Mesenchymal stem cell (in vitro differentiated cells and primary cell): ENCODE measurements around the gene DIPK1A.

Experiments used
- DNase-seq: peaks from one replicate; pipeline ENCODE4 v3.0.0-alpha.2; 2013
- H2AFZ ChIP-seq: one replicate; pipeline ENCODE4 v1.6.1; 2013; ENCODE audit warnings: low read depth, mild to moderate bottlenecking, control low read depth, inconsistent platforms, low read length, moderate library complexity
- H2AK5ac ChIP-seq: 2 replicates; pipeline ENCODE4 v1.6.1; 2013; ENCODE audit warnings: low read length, moderate library complexity, mild to moderate bottlenecking, inconsistent platforms; ENCODE audit not compliant: severe bottlenecking
- H2BK120ac ChIP-seq: one replicate; pipeline ENCODE4 v1.6.1; 2013; ENCODE audit warnings: low read depth, mild to moderate bottlenecking, inconsistent platforms, low read length, moderate library complexity
- H2BK12ac ChIP-seq, 2 experiments: one replicate each; pipeline ENCODE4 v1.6.1; 2013; ENCODE audit warnings: inconsistent platforms in 2 of 2, low read length in 2 of 2, mild to moderate bottlenecking in 2 of 2, moderate library complexity in 2 of 2, control low read depth in 1 of 2
- H2BK15ac ChIP-seq: one replicate; pipeline ENCODE4 v1.6.1; 2013; ENCODE audit warnings: mild to moderate bottlenecking, low read depth, inconsistent platforms; ENCODE audit not compliant: poor library complexity, severe bottlenecking
- H2BK5ac ChIP-seq: 2 replicates; pipeline ENCODE4 v1.6.1; 2013; ENCODE audit warnings: low read depth, mild to moderate bottlenecking, low read length, control low read depth, inconsistent platforms; ENCODE audit not compliant: poor library complexity, severe bottlenecking
- H3K14ac ChIP-seq, 2 experiments: one replicate each; pipeline ENCODE4 v1.6.1; 2013; ENCODE audit warnings: inconsistent platforms in 2 of 2, low read length in 2 of 2, control low read depth in 1 of 2, mild to moderate bottlenecking in 1 of 2, moderate library complexity in 1 of 2
- H3K18ac ChIP-seq, 2 experiments: one replicate each; pipeline ENCODE4 v1.6.1; 2013; ENCODE audit warnings: inconsistent platforms in 2 of 2, low read length in 2 of 2, control low read depth in 1 of 2, low read depth in 1 of 2, mild to moderate bottlenecking in 1 of 2
- H3K23ac ChIP-seq, 2 experiments: one replicate each; pipeline ENCODE4 v1.6.1; 2013; ENCODE audit warnings: inconsistent platforms in 2 of 2, low read length in 2 of 2, mild to moderate bottlenecking in 2 of 2, moderate library complexity in 2 of 2, control low read depth in 1 of 2
- H3K27ac ChIP-seq: 2 replicates; pipeline ENCODE4 v1.5.1; 2013; ENCODE audit warnings: mild to moderate bottlenecking, moderate library complexity, low read length, control low read depth, inconsistent platforms; ENCODE audit not compliant: poor library complexity, severe bottlenecking
- H3K27me3 ChIP-seq, 2 experiments: 2 replicates each; pipeline versions ENCODE4 v1.6.1 to v1.7.0; 2013; ENCODE audit warnings: low read length in 2 of 2, mild to moderate bottlenecking in 2 of 2, moderate library complexity in 2 of 2, control low read depth in 1 of 2, inconsistent platforms in 1 of 2; ENCODE audit not compliant: control insufficient read depth in 1 of 2, insufficient read depth in 1 of 2
- H3K36me3 ChIP-seq, 2 experiments: 2 replicates each; pipeline versions ENCODE4 v1.6.1 to v1.7.0; 2013; ENCODE audit warnings: low read length in 2 of 2, control low read depth in 1 of 2, inconsistent platforms in 1 of 2, low read depth in 1 of 2, mild to moderate bottlenecking in 1 of 2; ENCODE audit not compliant: insufficient read depth in 2 of 2, control insufficient read depth in 1 of 2
- H3K4ac ChIP-seq, 2 experiments: one replicate each; pipeline ENCODE4 v1.6.1; 2013; ENCODE audit warnings: inconsistent platforms in 2 of 2, low read length in 2 of 2, mild to moderate bottlenecking in 2 of 2, moderate library complexity in 2 of 2, control low read depth in 1 of 2, low read depth in 1 of 2
- H3K4me1 ChIP-seq: 2 replicates; pipeline ENCODE4 v1.6.1; 2013; ENCODE audit warnings: low read depth, low read length, control low read depth; ENCODE audit not compliant: control insufficient read depth, insufficient read depth
- H3K4me2 ChIP-seq: 2 replicates; pipeline ENCODE4 v1.6.1; 2013; ENCODE audit warnings: low read length, mild to moderate bottlenecking, inconsistent platforms; ENCODE audit not compliant: poor library complexity, severe bottlenecking
- H3K4me3 ChIP-seq, 2 experiments: 2 replicates each; pipeline versions ENCODE4 v1.5.1 to v1.7.0; 2013; ENCODE audit warnings: low read length in 2 of 2, mild to moderate bottlenecking in 2 of 2, control low read depth in 1 of 2, low read depth in 1 of 2; ENCODE audit not compliant: insufficient read depth in 1 of 2
- H3K79me1 ChIP-seq: replicated peaks from 2 replicates; pipeline ENCODE4 v1.6.1; 2013; ENCODE audit warnings: mild to moderate bottlenecking, control low read depth, low read length, inconsistent platforms; ENCODE audit not compliant: poor library complexity, severe bottlenecking
- H3K9ac ChIP-seq: 2 replicates; pipeline ENCODE4 v1.7.0; 2013; ENCODE audit warnings: mild to moderate bottlenecking, low read length, moderate library complexity
- H3K9me3 ChIP-seq: 2 replicates; pipeline ENCODE4 v1.7.0; 2013; ENCODE audit warnings: mild to moderate bottlenecking, low read length; ENCODE audit not compliant: control insufficient read depth
- H4K8ac ChIP-seq: one replicate; pipeline ENCODE4 v1.6.1; 2013; ENCODE audit warnings: inconsistent platforms, mild to moderate bottlenecking, low read length, moderate library complexity
- H4K91ac ChIP-seq: one replicate; pipeline ENCODE4 v1.6.1; 2013; ENCODE audit warnings: mild to moderate bottlenecking, low read length, inconsistent platforms
- WGBS: methylation state at CpG from one replicate; pipeline ENCODE4 v1.1.7; 2013; ENCODE audit warnings: mixed read lengths; 5-methylcytosine and 5-hydroxymethylcytosine counted together

DIPK1A gene

DNA sequence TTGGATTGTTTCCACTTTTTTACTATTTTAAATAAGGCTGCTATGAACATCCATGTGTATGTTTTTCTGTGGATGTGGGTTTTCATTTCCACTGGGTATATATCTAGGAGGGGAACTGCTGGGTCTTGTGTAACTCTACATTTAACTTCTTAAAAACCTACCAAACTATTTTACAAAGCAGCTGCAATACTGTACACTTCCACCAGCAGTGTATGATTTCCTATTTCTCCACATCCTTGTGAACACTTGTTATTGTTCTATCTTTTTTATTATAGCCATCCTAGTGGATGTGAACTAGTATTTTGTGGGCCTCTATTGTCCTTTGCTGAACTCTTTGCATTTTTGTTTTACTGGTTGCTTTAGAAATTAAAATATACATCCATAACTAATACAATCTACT lies 33.4 kb downstream of the DIPK1A start:
- Histone ChIP-seq H3K4me2 (no peak overlapping the region), H3K4ac (no peak overlapping the region), H3K36me3 (no peaks in the 10 kb centered on the region), H3K9me3 (no peaks in the 10 kb centered on the region), H3K18ac (no peak overlapping the region), H4K91ac (no peak overlapping the region), H3K27ac (no peak overlapping the region), H3K79me1 (no peaks in the 10 kb centered on the region), H3K14ac (no peak overlapping the region), H4K8ac (no peak overlapping the region), H2BK5ac (no peak overlapping the region), H2AFZ (no peak overlapping the region), H3K4me3 (no peak overlapping the region), H2BK120ac (no peak overlapping the region), H3K9ac (no peak overlapping the region), H2BK12ac (no peak overlapping the region), H2BK15ac (no peak overlapping the region), H3K23ac (no peak overlapping the region), H2AK5ac (no peak overlapping the region), H3K4me1 (no peaks in the 10 kb centered on the region), H3K27me3 (no peaks in the 10 kb centered on the region)
- no peak for DNase-seq

DNA sequence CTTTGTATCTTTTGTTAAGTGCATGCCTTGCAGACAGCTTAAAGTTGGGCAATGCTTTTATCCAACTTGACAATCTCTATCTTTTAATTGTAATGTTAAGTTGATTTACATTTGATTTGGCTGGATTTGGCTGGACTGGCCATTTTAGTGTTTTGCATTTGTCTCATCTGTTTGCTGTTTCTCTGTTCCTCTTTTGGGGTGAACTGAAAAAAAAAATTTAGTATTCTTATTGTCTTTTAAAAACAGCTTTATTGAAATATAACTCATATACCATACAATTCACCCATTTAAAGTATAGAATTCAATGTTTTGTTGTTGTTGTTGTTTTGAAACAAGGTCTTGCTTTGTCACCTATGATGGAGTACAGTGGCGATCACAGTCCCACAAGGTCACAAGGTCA lies 34.4 kb downstream of the DIPK1A start:
- Histone ChIP-seq H2AFZ (no peak overlapping the region), H3K4ac (no peak overlapping the region), H3K14ac (no peak overlapping the region), H2BK12ac (no peak overlapping the region), H3K27me3 (no peaks in the 10 kb centered on the region), H3K23ac (no peak overlapping the region), H2BK120ac (no peak overlapping the region), H3K36me3 (no peaks in the 10 kb centered on the region), H3K4me2 (no peak overlapping the region), H3K79me1 (no peaks in the 10 kb centered on the region), H3K27ac (no peak overlapping the region), H2BK15ac (no peak overlapping the region), H2AK5ac (no peak overlapping the region), H2BK5ac (no peak overlapping the region), H3K9ac (no peak overlapping the region), H3K9me3 (no peaks in the 10 kb centered on the region), H4K8ac (no peak overlapping the region), H3K4me1 (no peaks in the 10 kb centered on the region), H3K18ac (no peak overlapping the region), H3K4me3 (no peak overlapping the region), H4K91ac (no peak overlapping the region)
- 100% methylated on average over 1 of the region's 1 CpG for WGBS
- DNase-seq, result no peak

DNA sequence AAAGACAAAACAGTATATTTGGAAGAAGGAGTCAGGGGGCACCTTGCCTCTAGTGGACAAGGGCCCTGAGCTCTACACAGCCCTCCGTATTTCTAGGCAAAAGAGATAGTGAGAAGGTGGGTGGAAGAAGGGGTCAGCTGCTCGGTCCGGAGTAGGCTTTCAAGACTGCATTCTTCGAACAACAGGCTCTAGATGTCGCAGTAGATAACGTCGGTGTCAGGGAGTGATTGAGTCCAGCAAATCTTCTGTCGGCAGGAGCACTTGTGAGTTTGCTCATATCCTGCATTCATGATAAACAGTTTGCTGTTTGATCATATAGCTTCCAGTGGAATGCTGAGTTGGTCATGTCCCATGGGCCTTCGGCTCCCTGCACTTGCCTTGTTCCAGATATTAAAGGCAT lies 36.8 kb downstream of the DIPK1A start:
- Histone ChIP-seq H3K27ac (no peak overlapping the region), H3K18ac (no peak overlapping the region), H2BK12ac (peak overlapping the region in 1 of 2 experiments; percentile 71), H3K4ac (no peak overlapping the region), H3K4me2 (no peak overlapping the region), H3K27me3 (no peaks in the 10 kb centered on the region), H3K9me3 (no peaks in the 10 kb centered on the region), H4K91ac (no peak overlapping the region), H3K4me3 (no peak overlapping the region), H3K4me1 (no peaks in the 10 kb centered on the region), H3K9ac (no peak overlapping the region), H3K23ac (no peak overlapping the region), H2BK120ac (no peak overlapping the region), H2BK5ac (no peak overlapping the region), H3K79me1 (no peaks in the 10 kb centered on the region), H3K14ac (no peak overlapping the region), H2BK15ac (no peak overlapping the region), H2AK5ac (no peak overlapping the region), H4K8ac (peak overlapping the region; percentile 69), H2AFZ (no peak overlapping the region), H3K36me3 (no peaks in the 10 kb centered on the region)
- 33% methylated on average over 9 of the region's 9 CpGs for WGBS
- peak; percentile 37 for DNase-seq

DNA sequence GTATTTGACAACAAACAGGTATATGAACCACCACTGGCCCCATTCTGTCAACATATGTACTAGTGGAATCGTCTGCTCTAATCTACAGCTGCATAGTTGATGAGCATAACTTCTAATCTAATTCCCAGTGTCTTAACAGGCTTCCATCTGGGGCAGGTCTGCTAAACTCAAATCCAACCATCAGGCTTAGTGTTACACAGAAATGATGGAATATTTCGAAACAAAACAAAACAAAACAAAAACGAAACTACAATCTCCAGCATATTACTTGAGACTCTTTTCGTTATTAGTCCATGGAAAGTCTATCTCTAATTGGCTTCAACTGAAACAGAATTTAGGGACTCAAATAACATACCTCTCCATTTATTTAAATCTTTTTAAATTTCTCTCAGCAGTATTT lies 37.6 kb downstream of the DIPK1A start:
- Histone ChIP-seq H3K4me1 (no peaks in the 10 kb centered on the region), H3K27me3 (no peaks in the 10 kb centered on the region), H2AK5ac (no peak overlapping the region), H2BK5ac (no peak overlapping the region), H2BK15ac (no peak overlapping the region), H3K23ac (no peak overlapping the region), H3K18ac (no peak overlapping the region), H3K4me3 (peak overlapping the region in 1 of 2 experiments; percentile 60), H2BK12ac (no peak overlapping the region), H3K14ac (no peak overlapping the region), H3K4ac (no peak overlapping the region), H4K91ac (no peak overlapping the region), H2BK120ac (no peak overlapping the region), H3K9ac (peak overlapping the region; percentile 71), H3K4me2 (no peak overlapping the region), H3K9me3 (no peaks in the 10 kb centered on the region), H3K79me1 (no peaks in the 10 kb centered on the region), H4K8ac (no peak overlapping the region), H3K27ac (no peak overlapping the region), H2AFZ (no peak overlapping the region), H3K36me3 (no peaks in the 10 kb centered on the region)
- 81% methylated on average over 4 of the region's 4 CpGs for WGBS
- DNase-seq, result peak; percentile 37
